GM18502 (cell line): ENCODE data around the gene TMEM52B.
"Not testable (repeated sequence)": the region's sequence is repeated elsewhere in the genome, so short reads cannot be mapped to it uniquely, and the experiment has no call there.

Experiments used
- ATAC-seq: cut with Tn5 transposase; IDR thresholded peaks from one replicate; pipeline ENCODE4 v1.9.1; 2021; ENCODE audit warnings: mild to moderate bottlenecking; ENCODE audit not compliant: unreplicated experiment, poor library complexity

Gene TMEM52B

DNA sequence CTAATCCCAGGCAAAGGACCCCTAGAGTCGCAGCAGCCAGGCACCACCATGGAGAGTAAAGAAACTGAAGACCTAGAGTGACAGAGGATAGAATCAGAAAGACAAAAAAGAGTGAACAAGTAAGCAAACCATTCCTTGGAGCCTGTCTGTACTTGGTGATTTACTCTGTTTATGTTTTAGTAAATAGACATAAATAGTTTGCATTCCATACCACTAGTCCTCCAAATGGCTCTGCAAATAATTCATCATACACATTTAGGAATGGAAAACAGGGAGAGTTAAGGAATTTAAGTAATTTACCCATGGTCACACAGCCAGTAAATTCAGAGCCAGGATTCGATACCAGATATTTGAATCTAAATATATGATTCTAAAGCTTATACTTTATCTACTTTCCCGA lies 9.7 kb upstream of the TMEM52B start:
- ATAC-seq = no peak

- no peak for ATAC-seq
Measured at GRCh38 chr12:10170216-10170615, 8.6 kb upstream of the TMEM52B start.

DNA sequence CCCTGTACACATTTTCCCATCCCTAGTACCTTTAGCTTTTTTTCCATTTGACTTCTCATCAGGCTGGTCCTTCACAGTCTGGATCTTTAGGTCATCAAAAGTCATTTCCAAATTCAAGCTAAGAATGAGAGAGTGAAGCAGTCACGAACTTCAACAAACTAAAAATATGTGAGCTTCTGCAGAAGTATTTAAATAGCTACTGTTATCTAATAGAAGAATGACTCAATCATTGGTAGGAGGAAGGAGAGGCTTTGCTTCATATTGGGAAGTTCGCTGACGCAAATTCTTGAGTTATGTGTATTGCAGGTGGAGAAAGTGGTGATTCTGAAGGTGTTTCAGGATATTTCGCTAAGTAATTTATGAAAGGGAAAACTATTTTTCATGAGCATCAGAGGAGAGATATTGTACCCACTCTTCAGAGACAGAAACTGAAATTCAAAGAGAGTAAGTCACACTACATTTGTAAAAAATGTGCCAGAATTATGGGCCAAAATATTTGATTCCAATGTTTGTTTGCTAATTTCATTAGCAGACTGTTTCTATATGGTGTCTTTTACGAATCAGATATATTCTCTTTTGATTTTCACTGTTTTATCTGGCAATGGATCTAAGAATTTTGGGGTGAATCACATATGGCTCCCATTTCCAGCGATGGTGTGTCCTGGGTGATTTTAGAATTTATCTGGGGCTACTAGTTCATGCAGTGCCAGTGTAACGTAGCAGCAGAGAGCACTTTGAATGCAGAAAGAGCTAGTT lies 6.7 kb upstream of the TMEM52B start, which contains the start of gene OLR1:
Gene OLR1 (minus strand): TSS at position 160 of the 756 bp plus-strand sequence. CDS start 55 bp downstream, at position 105.
- ATAC-seq = no peak

GRCh38 chr12:10174986-10175614 lies 3.7 kb upstream of the TMEM52B start:
- no peak for ATAC-seq

DNA sequence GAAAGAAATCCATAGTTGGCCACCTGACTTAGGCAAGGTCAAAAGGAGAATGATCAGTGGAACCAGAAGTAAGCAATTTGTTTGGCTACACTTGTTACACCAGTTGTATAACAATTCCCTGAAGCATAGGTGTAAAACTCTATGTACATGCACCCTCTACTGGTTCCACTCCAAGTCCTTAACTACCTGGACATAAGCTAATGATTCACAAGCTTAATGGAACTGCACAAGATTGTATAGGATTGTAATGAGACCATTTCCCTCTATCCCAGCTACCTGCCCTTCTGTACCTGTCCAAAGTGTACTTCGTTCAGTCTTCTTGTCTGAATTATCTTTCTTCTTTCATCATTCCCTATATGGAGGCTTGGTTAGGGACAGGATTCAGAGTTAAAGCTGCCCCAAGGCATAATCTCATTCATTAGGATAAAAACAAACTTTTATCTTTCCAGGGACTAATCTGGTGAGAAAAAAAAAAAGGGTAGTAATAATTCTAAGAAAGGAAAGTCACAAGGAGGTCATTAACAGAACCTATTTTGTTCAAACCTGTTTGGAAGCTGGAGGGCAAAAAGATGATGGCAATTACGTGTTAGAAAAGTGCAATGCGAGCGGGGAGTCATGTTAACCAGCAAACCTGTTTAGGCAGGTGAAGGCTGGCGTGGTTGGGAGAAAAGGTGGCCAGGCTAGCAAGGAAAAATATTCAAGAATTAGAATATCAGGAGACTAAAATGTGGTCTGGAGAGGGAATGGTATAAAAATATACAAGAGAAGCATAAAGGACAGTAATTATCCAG lies 2.8 kb upstream of the TMEM52B start:
- ATAC-seq = no peak

DNA sequence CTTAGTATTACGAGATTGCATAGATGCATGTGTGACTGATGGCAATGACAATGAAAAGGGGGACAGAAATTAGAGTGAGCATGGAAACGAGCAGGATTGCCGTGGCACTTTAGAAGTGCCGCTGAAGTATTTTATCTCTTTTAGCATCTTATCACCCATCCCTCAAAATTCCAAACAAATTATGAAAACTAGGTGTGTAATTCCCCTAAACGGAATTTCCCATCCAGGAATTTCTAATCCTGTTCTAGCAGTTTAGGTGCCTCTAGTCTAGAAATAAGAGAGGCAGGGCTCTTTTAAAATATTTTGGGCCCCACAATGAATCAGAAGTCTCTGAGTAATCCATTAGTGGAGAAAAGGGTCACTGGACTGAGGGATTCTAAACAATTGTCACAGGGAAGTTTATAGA lies 947 bp downstream of the TMEM52B start:
- no peak for ATAC-seq

GRCh38 chr12:10182354-10183049 lies 3.7 kb downstream of the TMEM52B start:
- ATAC-seq = no peak

GRCh38 chr12:10184261-10184843 lies 5.5 kb downstream of the TMEM52B start:
- no peak for ATAC-seq

GRCh38 chr12:10186299-10186698 lies 7.5 kb downstream of the TMEM52B start:
- ATAC-seq = no peak

- ATAC-seq = not testable (repeated sequence)
Measured at GRCh38 chr12:10186958-10187357, 8.1 kb downstream of the TMEM52B start.

DNA sequence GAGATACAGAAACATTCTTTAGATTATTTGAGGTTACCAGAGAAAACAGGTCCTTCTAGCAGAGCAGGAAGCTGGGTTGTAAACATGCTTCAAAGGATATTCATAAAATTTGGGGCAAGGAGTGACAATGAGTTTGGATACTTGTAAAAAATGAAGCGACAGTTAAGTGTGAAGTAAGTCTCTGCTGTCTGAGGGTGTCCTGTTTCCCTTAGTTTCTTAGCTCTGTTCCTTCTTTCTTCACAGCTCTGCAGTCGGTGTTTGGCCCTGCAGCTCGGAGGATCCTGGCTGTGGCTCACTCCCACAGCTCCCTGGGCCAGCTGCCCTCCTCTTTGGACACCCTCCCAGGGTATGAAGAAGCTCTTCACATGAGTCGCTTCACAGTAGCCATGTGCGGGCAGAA lies 10.8 kb downstream of the TMEM52B start:
- ATAC-seq = no peak

GRCh38 chr12:10190558-10191388 lies 11.9 kb downstream of the TMEM52B start:
- peak; percentile 89 for ATAC-seq

DNA sequence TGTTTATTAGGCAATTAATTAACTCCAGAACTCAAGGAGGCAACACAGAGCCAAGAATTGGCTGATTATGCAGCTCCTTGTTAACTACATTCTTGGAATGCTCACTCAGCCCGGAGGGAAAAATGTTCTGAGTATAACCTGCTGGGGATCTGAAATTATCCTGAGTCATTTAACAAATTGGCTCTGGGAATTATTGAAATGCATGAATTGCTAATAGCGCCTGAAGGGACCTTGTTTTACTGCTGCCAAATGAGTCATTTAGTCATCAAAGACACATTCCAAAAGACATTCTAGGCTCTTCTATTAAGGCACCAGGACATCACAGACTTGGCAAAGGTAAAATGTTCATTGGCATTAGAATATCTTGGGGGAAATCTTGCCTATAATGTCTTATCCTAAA lies 13.0 kb downstream of the TMEM52B start:
- no peak for ATAC-seq

DNA sequence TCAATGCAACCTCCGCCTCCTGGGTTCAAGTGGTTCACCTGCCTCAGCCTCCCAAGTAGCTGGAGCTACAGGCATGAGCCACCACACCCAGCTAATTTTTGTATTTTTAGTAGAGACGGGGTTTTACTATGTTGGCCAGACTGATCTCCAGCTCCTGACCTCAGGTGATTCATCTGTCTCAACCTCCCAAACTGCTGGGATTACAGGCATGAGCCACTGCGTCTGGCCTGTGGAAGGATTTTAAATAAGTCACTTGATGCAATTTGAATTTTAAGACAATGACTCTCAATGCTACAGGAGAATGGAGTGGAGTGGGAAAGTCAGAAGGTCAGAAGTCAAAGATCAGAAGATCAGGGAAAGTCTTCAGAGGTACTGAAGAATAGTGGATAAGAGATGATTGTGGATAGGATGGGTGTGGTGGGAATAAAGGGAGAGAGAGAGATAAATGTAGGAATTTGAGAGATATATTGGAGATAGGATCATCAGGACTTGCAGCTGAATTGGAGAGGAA lies 15.4 kb downstream of the TMEM52B start:
- ATAC-seq = no peak

- ATAC-seq = peak; percentile 86
Measured at GRCh38 chr12:10196210-10196609, 17.4 kb downstream of the TMEM52B start.

DNA sequence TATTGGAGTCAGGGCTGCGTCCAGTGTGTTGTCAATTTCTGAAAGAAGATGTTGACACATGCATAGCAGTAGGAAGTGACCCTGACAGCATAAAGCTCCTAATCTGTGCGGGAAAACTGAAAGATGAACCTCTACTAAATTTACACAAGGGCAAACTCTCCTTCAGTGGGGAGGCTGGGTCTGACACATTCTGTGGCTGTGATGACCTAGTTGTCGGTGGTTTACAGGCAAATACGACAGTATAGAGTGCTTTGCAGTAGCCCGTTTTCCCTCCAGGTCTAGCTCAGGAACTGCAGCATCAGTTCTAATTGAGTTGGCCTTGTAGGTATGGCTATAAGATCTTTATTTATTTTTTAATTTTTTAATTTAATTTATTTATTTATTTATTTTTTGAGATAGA lies 19.0 kb downstream of the TMEM52B start:
- no peak for ATAC-seq

GRCh38 chr12:10204495-10204894 lies 25.7 kb downstream of the TMEM52B start:
- not testable (repeated sequence) for ATAC-seq

DNA sequence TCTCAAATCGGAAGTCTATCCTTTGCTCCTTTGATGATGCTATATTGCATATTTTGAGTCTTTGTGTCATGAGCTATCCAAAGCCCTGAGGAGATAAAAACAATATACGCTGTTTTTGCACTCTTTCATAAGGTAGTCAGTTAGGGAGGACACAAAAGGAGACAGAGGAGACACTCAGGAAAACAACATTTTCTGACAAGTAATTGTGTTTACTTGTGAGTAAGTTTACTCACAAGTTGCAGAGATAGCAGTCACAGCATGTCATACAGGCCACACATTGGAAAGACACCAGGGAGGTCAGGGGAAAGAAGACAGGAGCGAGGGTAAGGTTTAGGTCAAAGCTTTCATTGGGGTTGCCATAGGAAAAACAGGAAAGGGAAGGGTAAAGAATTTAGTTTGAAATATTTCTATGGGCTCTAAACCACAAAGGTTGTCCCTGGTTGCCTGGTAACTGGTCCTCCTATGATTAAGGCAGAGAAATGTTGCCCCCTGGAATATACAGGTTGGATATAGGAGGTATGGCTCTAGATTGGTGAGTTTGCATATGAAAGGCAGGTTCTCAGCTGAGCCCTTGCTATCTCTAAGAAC lies 26.5 kb downstream of the TMEM52B start:
- no peak for ATAC-seq

DNA sequence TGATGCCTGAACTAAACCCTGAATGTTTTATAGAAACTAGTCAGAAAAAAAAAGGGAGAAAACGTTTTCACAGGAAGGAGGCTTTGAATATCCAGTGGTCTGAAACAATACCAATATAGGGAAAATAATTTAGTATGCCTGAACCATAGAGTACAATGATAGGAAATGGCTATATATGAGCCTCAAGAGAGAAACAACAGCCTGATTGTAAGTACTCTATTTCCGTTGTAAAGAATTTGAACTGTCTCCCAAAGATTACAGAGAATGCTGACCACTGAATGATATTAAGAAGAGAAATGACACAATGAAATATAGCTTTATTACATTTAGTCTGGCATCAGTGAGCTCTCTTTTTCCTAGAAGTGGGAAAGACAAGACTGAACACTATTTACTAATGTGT lies 28.3 kb downstream of the TMEM52B start:
- ATAC-seq = no peak
